ENCODE results near the gene RACGAP1.

DNA sequence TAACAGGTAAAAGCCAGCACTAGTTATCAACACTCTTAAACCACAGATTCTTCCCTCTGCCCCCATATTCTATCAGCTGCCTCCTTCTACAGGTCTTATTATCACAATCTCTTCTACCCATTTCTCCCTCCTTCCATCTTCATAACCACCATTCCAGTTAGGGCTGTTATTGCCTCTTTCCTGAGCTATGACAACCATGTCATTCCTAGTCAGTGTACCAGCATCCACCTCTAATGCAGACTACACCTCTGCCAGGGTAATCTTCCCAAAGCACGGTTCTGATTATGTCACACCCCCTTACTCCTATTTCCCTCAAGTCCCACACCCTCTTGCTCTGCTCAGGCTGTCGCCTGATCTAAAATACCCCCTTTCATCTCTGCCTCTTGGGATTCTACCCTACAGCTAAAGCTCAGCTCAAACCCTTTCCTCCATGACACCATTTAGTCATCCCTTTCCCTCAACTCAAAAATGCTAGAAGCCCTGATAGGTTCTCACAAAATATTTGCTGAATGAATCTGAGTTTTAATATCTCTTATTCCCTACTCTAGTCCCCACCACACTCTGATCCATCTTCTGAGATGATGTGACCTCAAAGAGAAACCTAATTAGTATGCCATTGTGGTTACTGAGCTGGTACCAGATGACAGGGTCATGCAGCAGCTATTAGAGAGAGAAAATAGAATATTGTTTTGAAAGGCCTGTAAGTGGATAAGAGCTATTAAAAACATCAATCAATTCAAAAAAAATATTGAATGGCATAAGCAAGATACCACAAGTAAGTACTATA, 11.7 kb downstream of the RACGAP1 start:
- TF ChIP-seq, protein P1, sequence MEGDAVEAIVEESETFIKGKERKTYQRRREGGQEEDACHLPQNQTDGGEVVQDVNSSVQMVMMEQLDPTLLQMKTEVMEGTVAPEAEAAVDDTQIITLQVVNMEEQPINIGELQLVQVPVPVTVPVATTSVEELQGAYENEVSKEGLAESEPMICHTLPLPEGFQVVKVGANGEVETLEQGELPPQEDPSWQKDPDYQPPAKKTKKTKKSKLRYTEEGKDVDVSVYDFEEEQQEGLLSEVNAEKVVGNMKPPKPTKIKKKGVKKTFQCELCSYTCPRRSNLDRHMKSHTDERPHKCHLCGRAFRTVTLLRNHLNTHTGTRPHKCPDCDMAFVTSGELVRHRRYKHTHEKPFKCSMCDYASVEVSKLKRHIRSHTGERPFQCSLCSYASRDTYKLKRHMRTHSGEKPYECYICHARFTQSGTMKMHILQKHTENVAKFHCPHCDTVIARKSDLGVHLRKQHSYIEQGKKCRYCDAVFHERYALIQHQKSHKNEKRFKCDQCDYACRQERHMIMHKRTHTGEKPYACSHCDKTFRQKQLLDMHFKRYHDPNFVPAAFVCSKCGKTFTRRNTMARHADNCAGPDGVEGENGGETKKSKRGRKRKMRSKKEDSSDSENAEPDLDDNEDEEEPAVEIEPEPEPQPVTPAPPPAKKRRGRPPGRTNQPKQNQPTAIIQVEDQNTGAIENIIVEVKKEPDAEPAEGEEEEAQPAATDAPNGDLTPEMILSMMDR (IDR thresholded peaks at IDR 0.05), result no peak
- no peak for TF ChIP-seq POLR2A (IDR thresholded peaks at IDR 0.05)

Measured in adrenal gland (tissue), 5 donors.